BLaER1 (cell line): ENCODE measurements around the gene GIMAP8.

ENCODE experiments used
- H3K27ac ChIP-seq: shearing (Covaris generic); formaldehyde crosslinking; 2 replicates; pipeline ENCODE4 v1.8.1; 2022
- H3K27me3 ChIP-seq: shearing (Covaris generic); formaldehyde crosslinking; 2 replicates; pipeline ENCODE4 v1.8.1; 2022
- H3K36me3 ChIP-seq: shearing (Covaris generic); formaldehyde crosslinking; 2 replicates; pipeline ENCODE4 v1.8.1; 2022
- H3K4me1 ChIP-seq: shearing (Covaris generic); formaldehyde crosslinking; 2 replicates; pipeline ENCODE4 v1.8.1; 2022
- H3K4me2 ChIP-seq: shearing (Covaris generic); formaldehyde crosslinking; 2 replicates; pipeline ENCODE4 v1.8.1; 2022
- H3K4me3 ChIP-seq: shearing (Covaris generic); formaldehyde crosslinking; 2 replicates; pipeline ENCODE4 v1.8.1; 2022
- H3K9ac ChIP-seq: shearing (Covaris generic); formaldehyde crosslinking; 2 replicates; pipeline ENCODE4 v1.8.1; 2022
- H3K9me3 ChIP-seq: shearing (Covaris generic); formaldehyde crosslinking; 2 replicates; pipeline ENCODE4 v1.8.1; 2022
- H4K20me1 ChIP-seq: shearing (Covaris generic); formaldehyde crosslinking; 2 replicates; pipeline ENCODE4 v1.8.1; 2022
- Cebpa-rat ChIP-seq: shearing (Covaris generic); IDR thresholded peaks from 2 replicates; pipeline ENCODE4 v1.8.1; 2022

Gene GIMAP8

GRCh38 chr7:150450491-150451001 lies at the start of gene GIMAP8:
GIMAP8 (plus strand) TSS chr7:150450630; CDS start chr7:150466699, 16,069 bp downstream.
- no peak for TF ChIP-seq Cebpa-rat
- no peaks in the 10 kb centered on the region for H3K36me3 ChIP-seq
- H3K4me1 ChIP-seq = peaks cover 79% of the 10 kb centered on the region
- peak within 1 kb of the TSS; percentile 96 for H3K4me2 ChIP-seq
- H4K20me1 ChIP-seq = peaks cover 8% of the 10 kb centered on the region; the same call in 1 of the 2 replicates
- no peaks in the 10 kb centered on the region for H3K9me3 ChIP-seq
- H3K4me3 ChIP-seq = peak within 1 kb of the TSS; percentile 60
- H3K9ac ChIP-seq = peak within 1 kb of the TSS; percentile 54; the same call in 1 of the 2 replicates
- peak within 1 kb of the TSS; percentile 78 for H3K27ac ChIP-seq
- no peaks in the 10 kb centered on the region for H3K27me3 ChIP-seq

- Histone ChIP-seq H3K27me3 (no peaks in the 10 kb centered on the region), H4K20me1 (no peaks in the 10 kb centered on the region; the same call in 1 of the 2 replicates), H3K27ac (peak overlapping the region; percentile 30; the same call in 1 of the 2 replicates), H3K4me1 (peaks cover 35% of the 10 kb centered on the region), H3K4me3 (no peak overlapping the region), H3K9ac (peak overlapping the region; percentile 14; the same call in 1 of the 2 replicates), H3K4me2 (peak overlapping the region; percentile 28), H3K9me3 (no peaks in the 10 kb centered on the region), H3K36me3 (peaks cover 44% of the 10 kb centered on the region)
- no peak for TF ChIP-seq Cebpa-rat
Measured at GRCh38 chr7:150400788-150401423, 49.5 kb upstream of the GIMAP8 start.

GRCh38 chr7:150401424-150401790 lies 49.0 kb upstream of the GIMAP8 start:
- peaks cover 39% of the 10 kb centered on the region for H3K36me3 ChIP-seq
- no peaks in the 10 kb centered on the region for H4K20me1 ChIP-seq
- peak overlapping the region; percentile 30; the same call in 1 of the 2 replicates for H3K27ac ChIP-seq
- peak overlapping the region; percentile 28 for H3K4me2 ChIP-seq
- no peaks in the 10 kb centered on the region for H3K27me3 ChIP-seq
- H3K9me3 ChIP-seq = no peaks in the 10 kb centered on the region
- peak overlapping the region; percentile 14; the same call in 1 of the 2 replicates for H3K9ac ChIP-seq
- no peak for TF ChIP-seq Cebpa-rat
- peaks cover 40% of the 10 kb centered on the region for H3K4me1 ChIP-seq
- H3K4me3 ChIP-seq = no peak overlapping the region

GRCh38 chr7:150401861-150402631 lies 48.4 kb upstream of the GIMAP8 start:
- no peaks in the 10 kb centered on the region for H4K20me1 ChIP-seq
- peak overlapping the region; percentile 14; the same call in 1 of the 2 replicates for H3K9ac ChIP-seq
- H3K27me3 ChIP-seq = no peaks in the 10 kb centered on the region
- H3K4me3 ChIP-seq = no peak overlapping the region
- no peak for TF ChIP-seq Cebpa-rat
- peaks cover 32% of the 10 kb centered on the region for H3K36me3 ChIP-seq
- no peak overlapping the region for H3K27ac ChIP-seq
- no peak overlapping the region; the same call in 1 of the 2 replicates for H3K4me2 ChIP-seq
- no peaks in the 10 kb centered on the region for H3K9me3 ChIP-seq
- peaks cover 43% of the 10 kb centered on the region for H3K4me1 ChIP-seq

- H3K4me2 ChIP-seq = peak overlapping the region; percentile 87
- no peak overlapping the region for H3K4me3 ChIP-seq
- TF ChIP-seq Cebpa-rat = no peak
- no peaks in the 10 kb centered on the region for H4K20me1 ChIP-seq
- H3K27ac ChIP-seq = peak overlapping the region; percentile 99
- no peaks in the 10 kb centered on the region for H3K27me3 ChIP-seq
- no peaks in the 10 kb centered on the region for H3K9me3 ChIP-seq
- H3K4me1 ChIP-seq = peaks cover 50% of the 10 kb centered on the region
- H3K36me3 ChIP-seq = peaks cover 25% of the 10 kb centered on the region
- no peak overlapping the region; the same call in 1 of the 2 replicates for H3K9ac ChIP-seq
Measured at GRCh38 chr7:150402671-150403321, 47.6 kb upstream of the GIMAP8 start.

GRCh38 chr7:150403376-150404171 lies 46.9 kb upstream of the GIMAP8 start:
- H3K36me3 ChIP-seq = peaks cover 17% of the 10 kb centered on the region
- H3K4me1 ChIP-seq = peaks cover 58% of the 10 kb centered on the region
- H3K27ac ChIP-seq = peak overlapping the region; percentile 99
- no peaks in the 10 kb centered on the region for H3K9me3 ChIP-seq
- peak overlapping the region; percentile 87 for H3K4me2 ChIP-seq
- peak overlapping the region; percentile 97 for H3K9ac ChIP-seq
- H3K27me3 ChIP-seq = no peaks in the 10 kb centered on the region
- TF ChIP-seq Cebpa-rat = no peak
- H4K20me1 ChIP-seq = no peaks in the 10 kb centered on the region
- peak overlapping the region; percentile 78 for H3K4me3 ChIP-seq

- Histone ChIP-seq H3K27ac (peak overlapping the region; percentile 99), H3K36me3 (peaks cover 10% of the 10 kb centered on the region; the same call in 1 of the 2 replicates), H3K4me2 (peak overlapping the region; percentile 87), H4K20me1 (peaks cover 2% of the 10 kb centered on the region; the same call in 1 of the 2 replicates), H3K4me1 (peaks cover 65% of the 10 kb centered on the region), H3K4me3 (peak overlapping the region; percentile 78), H3K9me3 (no peaks in the 10 kb centered on the region), H3K27me3 (no peaks in the 10 kb centered on the region), H3K9ac (peak overlapping the region; percentile 97)
- TF ChIP-seq Cebpa-rat = no peak
Measured at GRCh38 chr7:150404172-150404804, 46.1 kb upstream of the GIMAP8 start.

- Histone ChIP-seq H3K4me2 (peak overlapping the region; percentile 87), H3K36me3 (peaks cover 8% of the 10 kb centered on the region), H3K27ac (peak overlapping the region; percentile 99), H3K4me1 (peaks cover 72% of the 10 kb centered on the region), H3K9me3 (no peaks in the 10 kb centered on the region), H3K27me3 (no peaks in the 10 kb centered on the region), H3K9ac (peak overlapping the region; percentile 97), H3K4me3 (peak overlapping the region; percentile 78), H4K20me1 (peaks cover 9% of the 10 kb centered on the region; the same call in 1 of the 2 replicates)
- TF ChIP-seq Cebpa-rat = no peak
Measured at GRCh38 chr7:150404805-150405583, 45.4 kb upstream of the GIMAP8 start.
